ENCODE data around the gene MYG1. TPM values are rescaled to one million over a fixed set of nuclear protein-coding genes. Genes with fewer than 3 reads are reported as not detected.

Gene MYG1
- total and polyA plus RNA-seq, 2 of the 13 experiments (the other 11 are each of a cell fraction or from before 2014, with no cell fraction given), result 38.6 to 58.0 TPM

DNA sequence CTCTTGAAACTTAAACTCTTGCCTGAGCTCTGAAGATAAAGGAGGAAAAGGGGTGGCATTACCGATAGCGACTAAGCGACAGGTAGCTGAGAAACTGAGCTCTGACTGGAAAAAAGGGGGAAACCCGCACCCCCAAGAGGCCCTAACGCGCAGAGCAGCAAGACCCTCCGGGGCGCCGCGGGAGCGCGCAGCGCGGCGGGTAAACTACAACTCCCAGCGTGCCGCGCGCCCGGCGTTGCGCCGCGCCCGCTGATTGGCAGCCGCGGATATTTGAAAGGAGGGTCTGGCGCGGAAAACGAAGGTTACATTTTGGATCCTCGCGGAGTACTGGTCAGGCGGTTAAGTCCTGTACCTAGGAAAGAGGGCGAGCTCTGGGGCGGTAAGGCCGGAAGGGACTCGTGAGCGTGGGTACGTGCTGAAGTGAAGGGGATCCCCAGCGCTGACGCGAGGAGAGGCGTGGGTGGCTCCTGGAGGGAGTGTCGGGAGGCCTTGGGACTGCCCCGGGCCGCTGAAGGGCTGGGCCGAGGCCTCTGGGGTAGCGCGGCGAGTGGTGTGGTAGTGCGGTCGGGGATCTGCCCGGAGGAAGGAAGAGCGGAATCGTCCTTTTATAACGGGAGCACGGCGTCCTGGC lies 31.4 kb upstream of the MYG1 start, which contains the start of gene ESPL1 (continued):
- no peak for TF ChIP-seq ATM (IDR thresholded peaks at IDR 0.05; ENCODE audit: borderline replicate concordance)
- TF ChIP-seq MATR3 (CRISPR knock-in tag; IDR thresholded peaks at IDR 0.05), result no peak
- TF ChIP-seq ZNF350 (CRISPR knock-in tag; IDR thresholded peaks at IDR 0.05; ENCODE audit: borderline replicate concordance, low read depth), result peak; percentile 62; the same call in 1 of the 2 replicates
- no peak for TF ChIP-seq DPF2 (CRISPR knock-in tag; IDR thresholded peaks at IDR 0.05; ENCODE audit: borderline replicate concordance, low read depth)
- TF ChIP-seq RELA (CRISPR knock-in tag; IDR thresholded peaks at IDR 0.05), result peak; percentile 16; the same call in 1 of the 2 replicates
- TF ChIP-seq ZNF225 (CRISPR knock-in tag; IDR thresholded peaks at IDR 0.05), result no peak
- peak; percentile 60 for TF ChIP-seq STAG1 (CRISPR knock-in tag; IDR thresholded peaks at IDR 0.05)
- TF ChIP-seq, protein P1, sequence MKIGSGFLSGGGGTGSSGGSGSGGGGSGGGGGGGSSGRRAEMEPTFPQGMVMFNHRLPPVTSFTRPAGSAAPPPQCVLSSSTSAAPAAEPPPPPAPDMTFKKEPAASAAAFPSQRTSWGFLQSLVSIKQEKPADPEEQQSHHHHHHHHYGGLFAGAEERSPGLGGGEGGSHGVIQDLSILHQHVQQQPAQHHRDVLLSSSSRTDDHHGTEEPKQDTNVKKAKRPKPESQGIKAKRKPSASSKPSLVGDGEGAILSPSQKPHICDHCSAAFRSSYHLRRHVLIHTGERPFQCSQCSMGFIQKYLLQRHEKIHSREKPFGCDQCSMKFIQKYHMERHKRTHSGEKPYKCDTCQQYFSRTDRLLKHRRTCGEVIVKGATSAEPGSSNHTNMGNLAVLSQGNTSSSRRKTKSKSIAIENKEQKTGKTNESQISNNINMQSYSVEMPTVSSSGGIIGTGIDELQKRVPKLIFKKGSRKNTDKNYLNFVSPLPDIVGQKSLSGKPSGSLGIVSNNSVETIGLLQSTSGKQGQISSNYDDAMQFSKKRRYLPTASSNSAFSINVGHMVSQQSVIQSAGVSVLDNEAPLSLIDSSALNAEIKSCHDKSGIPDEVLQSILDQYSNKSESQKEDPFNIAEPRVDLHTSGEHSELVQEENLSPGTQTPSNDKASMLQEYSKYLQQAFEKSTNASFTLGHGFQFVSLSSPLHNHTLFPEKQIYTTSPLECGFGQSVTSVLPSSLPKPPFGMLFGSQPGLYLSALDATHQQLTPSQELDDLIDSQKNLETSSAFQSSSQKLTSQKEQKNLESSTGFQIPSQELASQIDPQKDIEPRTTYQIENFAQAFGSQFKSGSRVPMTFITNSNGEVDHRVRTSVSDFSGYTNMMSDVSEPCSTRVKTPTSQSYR (CRISPR knock-in tag; IDR thresholded peaks at IDR 0.05; ENCODE audit: borderline replicate concordance), result no peak
- peak; percentile 73 for TF ChIP-seq SALL1 (CRISPR knock-in tag; IDR thresholded peaks at IDR 0.05)
- TF ChIP-seq, protein P2, sequence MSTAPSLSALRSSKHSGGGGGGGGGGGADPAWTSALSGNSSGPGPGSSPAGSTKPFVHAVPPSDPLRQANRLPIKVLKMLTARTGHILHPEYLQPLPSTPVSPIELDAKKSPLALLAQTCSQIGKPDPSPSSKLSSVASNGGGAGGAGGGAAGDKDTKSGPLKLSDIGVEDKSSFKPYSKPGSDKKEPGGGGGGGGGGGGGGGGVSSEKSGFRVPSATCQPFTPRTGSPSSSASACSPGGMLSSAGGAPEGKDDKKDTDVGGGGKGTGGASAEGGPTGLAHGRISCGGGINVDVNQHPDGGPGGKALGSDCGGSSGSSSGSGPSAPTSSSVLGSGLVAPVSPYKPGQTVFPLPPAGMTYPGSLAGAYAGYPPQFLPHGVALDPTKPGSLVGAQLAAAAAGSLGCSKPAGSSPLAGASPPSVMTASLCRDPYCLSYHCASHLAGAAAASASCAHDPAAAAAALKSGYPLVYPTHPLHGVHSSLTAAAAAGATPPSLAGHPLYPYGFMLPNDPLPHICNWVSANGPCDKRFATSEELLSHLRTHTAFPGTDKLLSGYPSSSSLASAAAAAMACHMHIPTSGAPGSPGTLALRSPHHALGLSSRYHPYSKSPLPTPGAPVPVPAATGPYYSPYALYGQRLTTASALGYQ (CRISPR knock-in tag; IDR thresholded peaks at IDR 0.05), result no peak
- TF ChIP-seq, protein P3, sequence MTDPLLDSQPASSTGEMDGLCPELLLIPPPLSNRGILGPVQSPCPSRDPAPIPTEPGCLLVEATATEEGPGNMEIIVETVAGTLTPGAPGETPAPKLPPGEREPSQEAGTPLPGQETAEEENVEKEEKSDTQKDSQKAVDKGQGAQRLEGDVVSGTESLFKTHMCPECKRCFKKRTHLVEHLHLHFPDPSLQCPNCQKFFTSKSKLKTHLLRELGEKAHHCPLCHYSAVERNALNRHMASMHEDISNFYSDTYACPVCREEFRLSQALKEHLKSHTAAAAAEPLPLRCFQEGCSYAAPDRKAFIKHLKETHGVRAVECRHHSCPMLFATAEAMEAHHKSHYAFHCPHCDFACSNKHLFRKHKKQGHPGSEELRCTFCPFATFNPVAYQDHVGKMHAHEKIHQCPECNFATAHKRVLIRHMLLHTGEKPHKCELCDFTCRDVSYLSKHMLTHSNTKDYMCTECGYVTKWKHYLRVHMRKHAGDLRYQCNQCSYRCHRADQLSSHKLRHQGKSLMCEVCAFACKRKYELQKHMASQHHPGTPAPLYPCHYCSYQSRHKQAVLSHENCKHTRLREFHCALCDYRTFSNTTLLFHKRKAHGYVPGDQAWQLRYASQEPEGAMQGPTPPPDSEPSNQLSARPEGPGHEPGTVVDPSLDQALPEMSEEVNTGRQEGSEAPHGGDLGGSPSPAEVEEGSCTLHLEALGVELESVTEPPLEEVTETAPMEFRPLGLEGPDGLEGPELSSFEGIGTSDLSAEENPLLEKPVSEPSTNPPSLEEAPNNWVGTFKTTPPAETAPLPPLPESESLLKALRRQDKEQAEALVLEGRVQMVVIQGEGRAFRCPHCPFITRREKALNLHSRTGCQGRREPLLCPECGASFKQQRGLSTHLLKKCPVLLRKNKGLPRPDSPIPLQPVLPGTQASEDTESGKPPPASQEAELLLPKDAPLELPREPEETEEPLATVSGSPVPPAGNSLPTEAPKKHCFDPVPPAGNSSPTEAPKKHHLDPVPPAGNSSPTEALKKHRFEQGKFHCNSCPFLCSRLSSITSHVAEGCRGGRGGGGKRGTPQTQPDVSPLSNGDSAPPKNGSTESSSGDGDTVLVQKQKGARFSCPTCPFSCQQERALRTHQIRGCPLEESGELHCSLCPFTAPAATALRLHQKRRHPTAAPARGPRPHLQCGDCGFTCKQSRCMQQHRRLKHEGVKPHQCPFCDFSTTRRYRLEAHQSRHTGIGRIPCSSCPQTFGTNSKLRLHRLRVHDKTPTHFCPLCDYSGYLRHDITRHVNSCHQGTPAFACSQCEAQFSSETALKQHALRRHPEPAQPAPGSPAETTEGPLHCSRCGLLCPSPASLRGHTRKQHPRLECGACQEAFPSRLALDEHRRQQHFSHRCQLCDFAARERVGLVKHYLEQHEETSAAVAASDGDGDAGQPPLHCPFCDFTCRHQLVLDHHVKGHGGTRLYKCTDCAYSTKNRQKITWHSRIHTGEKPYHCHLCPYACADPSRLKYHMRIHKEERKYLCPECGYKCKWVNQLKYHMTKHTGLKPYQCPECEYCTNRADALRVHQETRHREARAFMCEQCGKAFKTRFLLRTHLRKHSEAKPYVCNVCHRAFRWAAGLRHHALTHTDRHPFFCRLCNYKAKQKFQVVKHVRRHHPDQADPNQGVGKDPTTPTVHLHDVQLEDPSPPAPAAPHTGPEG (CRISPR knock-in tag; IDR thresholded peaks at IDR 0.05), result no peak
- no peak for TF ChIP-seq HES4 (CRISPR knock-in tag; IDR thresholded peaks at IDR 0.05; ENCODE audit: borderline replicate concordance)
- no peak for TF ChIP-seq U2AF1 (optimal IDR thresholded peaks at IDR 0.05; ENCODE audit: low read depth, low read length)
- TF ChIP-seq NFRKB (IDR thresholded peaks at IDR 0.05), result no peak
- peak; percentile 43; the same call in 1 of the 2 replicates for TF ChIP-seq POLR2AphosphoS5 (IDR thresholded peaks at IDR 0.05; ENCODE audit: low read depth, low read length)
- TF ChIP-seq SP1 (IDR thresholded peaks at IDR 0.05), result no peak
- TF ChIP-seq SP1 (CRISPR knock-in tag; IDR thresholded peaks at IDR 0.05), result no peak
- no peak for TF ChIP-seq PCBP1 (IDR thresholded peaks at IDR 0.05; ENCODE audit: borderline replicate concordance, low read depth, low read length)
- no peak for TF ChIP-seq JUN (CRISPR knock-in tag; IDR thresholded peaks at IDR 0.05)

Measured in HepG2 (cell line).